ENCODE data around the gene ACTR1B.
"Not testable (repeated sequence)": the region's sequence is repeated elsewhere in the genome, so short reads cannot be mapped to it uniquely, and the experiment has no call there.

The ACTR1B gene

GRCh38 chr2:97608745-97609144 is 55.1 kb downstream of the ACTR1B start:
- DNase-seq, result not testable (repeated sequence)
